GM23248 (cell line): Measurements from ENCODE around the gene DNAH2. TPM values are rescaled to one million over a fixed set of nuclear protein-coding genes. Genes with fewer than 3 reads are reported as not detected.

ENCODE experiments used
- DNase-seq: peaks from one replicate; pipeline ENCODE4 v3.0.0-alpha.2; 2015
- H2AFZ ChIP-seq: fragments of 200-600 bp; sonication (generic); 2 replicates; pipeline ENCODE4 v1.6.1; 2016; ENCODE audit warnings: antibody characterized with exemption
- H3F3A ChIP-seq: fragments of 200-600 bp; sonication (generic); 2 replicates; pipeline ENCODE4 v1.6.1; 2016; ENCODE audit warnings: mild to moderate bottlenecking, antibody characterized with exemption, mixed run types; ENCODE audit not compliant: insufficient read depth
- H3K27ac ChIP-seq: fragments of 200-600 bp; sonication (generic); 2 replicates; pipeline ENCODE4 v1.5.1; 2016; ENCODE audit warnings: mild to moderate bottlenecking
- H3K27me3 ChIP-seq: fragments of 200-600 bp; sonication (generic); replicated peaks from 2 replicates; pipeline ENCODE4 v1.6.1; 2016; ENCODE audit warnings: mild to moderate bottlenecking; ENCODE audit not compliant: insufficient read depth
- H3K36me3 ChIP-seq: fragments of 200-600 bp; sonication (generic); 2 replicates; pipeline ENCODE4 v1.6.1; 2016; ENCODE audit warnings: low read depth, mild to moderate bottlenecking
- H3K4me1 ChIP-seq: fragments of 200-600 bp; sonication (generic); 2 replicates; pipeline ENCODE4 v1.6.1; 2016; ENCODE audit warnings: mild to moderate bottlenecking; ENCODE audit not compliant: insufficient read depth
- H3K4me2 ChIP-seq: fragments of 200-600 bp; sonication (generic); one replicate; pipeline ENCODE4 v1.6.1; 2016; ENCODE audit warnings: mild to moderate bottlenecking; ENCODE audit not compliant: unreplicated experiment
- H3K4me3 ChIP-seq: fragments of 200-600 bp; sonication (generic); 2 replicates; pipeline ENCODE4 v1.5.1; 2016; ENCODE audit warnings: mild to moderate bottlenecking
- H3K79me2 ChIP-seq: fragments of 200-600 bp; sonication (generic); 2 replicates; pipeline ENCODE4 v1.6.1; 2016; ENCODE audit warnings: mild to moderate bottlenecking; ENCODE audit not compliant: insufficient read depth
- H3K9ac ChIP-seq: fragments of 200-600 bp; sonication (generic); 2 replicates; pipeline ENCODE4 v1.6.1; 2016; ENCODE audit warnings: mild to moderate bottlenecking
- H3K9me2 ChIP-seq: fragments of 200-600 bp; sonication (generic); 2 replicates; pipeline ENCODE4 v1.6.1; 2016; ENCODE audit warnings: mixed run types, mild to moderate bottlenecking, moderate library complexity; ENCODE audit not compliant: insufficient read depth
- H3K9me3 ChIP-seq: fragments of 200-600 bp; sonication (generic); one replicate; pipeline ENCODE4 v1.6.1; 2017; ENCODE audit warnings: low read depth
- H4K20me1 ChIP-seq: fragments of 200-600 bp; sonication (generic); 2 replicates; pipeline ENCODE4 v1.6.0; 2016; ENCODE audit not compliant: insufficient read depth
- EZH2 ChIP-seq: fragments of 200-600 bp; sonication (generic); IDR thresholded peaks from 2 replicates; pipeline ENCODE4 v1.6.1; 2018; ENCODE audit warnings: antibody characterized with exemption, mild to moderate bottlenecking; ENCODE audit not compliant: insufficient read depth, poor library complexity, severe bottlenecking
- EZH2phosphoT487 ChIP-seq: fragments of 200-600 bp; sonication (generic); IDR thresholded peaks from 2 replicates; pipeline ENCODE4 v1.6.1; 2018; ENCODE audit warnings: antibody characterized with exemption, moderate library complexity, mild to moderate bottlenecking, low read depth; ENCODE audit not compliant: insufficient read depth
- WGBS, 2 experiments: methylation state at CpG; one replicate each; pipeline ENCODE4 v1.1.6; 2015 to 2017; ENCODE audit warnings: low lambda C conversion rate in 2 of 2, low coverage in 1 of 2; ENCODE audit errors: missing lambda C conversion rate in 2 of 2; 5-methylcytosine and 5-hydroxymethylcytosine counted together
- in situ Hi-C: fragments of 300-500 bp; cut with MboI; formaldehyde crosslinking; loops from 2 replicates; pipeline ENCODE4 v1.15.0; 2020
- polyA plus RNA-seq: library from polyadenylated mRNA; unstranded; fragments of >200 nt; fragmentation: Nextera tagmentation; extraction: Ambion mirVana; gene quantifications from 2 replicates; pipeline ENCODE4 v1.2.1, GENCODE V29; 2016
- total RNA-seq: library from RNA; depleted of rRNA; stranded (reverse); fragments of >200 nt; shearing (Covaris generic); gene quantifications from 2 replicates; pipeline ENCODE4 v1.2.3, GENCODE V29; 2014

Gene DNAH2
- total and polyA plus RNA-seq, 2 experiments from 2014 or later, result not detected

DNA sequence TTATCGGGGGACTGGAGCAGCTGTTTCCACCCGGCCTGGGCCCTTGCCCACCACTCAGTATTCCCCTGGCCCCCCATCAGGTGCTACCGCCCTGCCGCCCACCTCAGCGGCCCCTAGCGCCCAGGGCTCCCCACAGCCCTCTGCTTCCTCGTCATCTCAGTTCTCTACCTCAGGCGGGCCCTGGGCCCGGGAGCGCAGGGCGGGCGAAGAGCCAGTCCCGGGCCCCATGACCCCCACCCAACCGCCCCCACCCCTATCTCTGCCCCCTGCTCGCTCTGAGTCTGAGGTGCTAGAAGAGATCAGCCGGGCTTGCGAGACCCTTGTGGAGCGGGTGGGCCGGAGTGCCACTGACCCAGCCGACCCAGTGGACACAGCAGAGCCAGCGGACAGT is 131.2 kb downstream of the DNAH2 start:
- TF ChIP-seq EZH2phosphoT487 (no peak), EZH2 (no peak)
- no peaks in the 10 kb centered on the region for H3K9me3 ChIP-seq
- no peaks in the 10 kb centered on the region for H3K27me3 ChIP-seq
- H2AFZ ChIP-seq, result no peak overlapping the region
- no peaks in the 10 kb centered on the region for H3K9me2 ChIP-seq
- H3K4me2 ChIP-seq, result no peak overlapping the region
- H3K9ac ChIP-seq, result no peak overlapping the region
- H3F3A ChIP-seq, result peaks cover 12% of the 10 kb centered on the region
- in situ Hi-C loops, result no loop called here
- no peak overlapping the region for H3K27ac ChIP-seq
- 94 to 96% methylated on average over 6 to 21 of the region's 21 CpGs for WGBS, 2 experiments
- no peak overlapping the region for H3K4me3 ChIP-seq
- H3K4me1 ChIP-seq, result no peaks in the 10 kb centered on the region; the same call in 1 of the 2 replicates
- no peaks in the 10 kb centered on the region for H4K20me1 ChIP-seq
- H3K79me2 ChIP-seq, result peaks cover 70% of the 10 kb centered on the region
- DNase-seq, result no peak
- H3K36me3 ChIP-seq, result no peaks in the 10 kb centered on the region; the same call in 1 of the 2 replicates

- H3K79me2 ChIP-seq, result peaks cover 67% of the 10 kb centered on the region
- 91% methylated on average over 35 of the region's 35 CpGs for WGBS, 2 experiments
These were observed 131.7 kb downstream of the DNAH2 start for GRCh38 chr17:7849130-7849750.

GRCh38 chr17:7849751-7850504 is 132.4 kb downstream of the DNAH2 start:
- WGBS, 2 experiments, result 80 to 85% methylated on average over 12 of the region's 12 CpGs
- Histone ChIP-seq H3K36me3 (no peaks in the 10 kb centered on the region; the same call in 1 of the 2 replicates), H4K20me1 (no peaks in the 10 kb centered on the region), H3K4me1 (no peaks in the 10 kb centered on the region; the same call in 1 of the 2 replicates), H3K4me3 (no peak overlapping the region), H2AFZ (no peak overlapping the region), H3K27ac (no peak overlapping the region), H3K9ac (no peak overlapping the region), H3F3A (peaks cover 20% of the 10 kb centered on the region; the same call in 1 of the 2 replicates), H3K27me3 (no peaks in the 10 kb centered on the region), H3K9me3 (no peaks in the 10 kb centered on the region), H3K4me2 (no peak overlapping the region), H3K79me2 (peaks cover 66% of the 10 kb centered on the region), H3K9me2 (no peaks in the 10 kb centered on the region)
- TF ChIP-seq EZH2 (no peak), EZH2phosphoT487 (no peak)
- in situ Hi-C loops, result loop anchor here (10.0 kb wide), 1 partner anchor 105 kb away; no protein-coding TSS in a partner anchor
- DNase-seq, result no peak

More at GRCh38 chr17:7849130-7849750, 131.7 kb downstream of the DNAH2 start:
- DNase-seq, result no peak
- in situ Hi-C loops, result no loop called here
- H3K27ac ChIP-seq, result no peak overlapping the region
- H3F3A ChIP-seq, result peaks cover 16% of the 10 kb centered on the region; the same call in 1 of the 2 replicates
- no peak overlapping the region for H3K4me2 ChIP-seq
- H3K9ac ChIP-seq, result no peak overlapping the region
- no peak overlapping the region for H2AFZ ChIP-seq
- H3K9me2 ChIP-seq, result no peaks in the 10 kb centered on the region
- H3K4me1 ChIP-seq, result no peaks in the 10 kb centered on the region; the same call in 1 of the 2 replicates
- no peaks in the 10 kb centered on the region for H3K27me3 ChIP-seq
- no peaks in the 10 kb centered on the region for H3K9me3 ChIP-seq
- no peak overlapping the region for H3K4me3 ChIP-seq
- H3K36me3 ChIP-seq, result no peaks in the 10 kb centered on the region; the same call in 1 of the 2 replicates
- TF ChIP-seq EZH2, result no peak
- no peak for TF ChIP-seq EZH2phosphoT487
- H4K20me1 ChIP-seq, result no peaks in the 10 kb centered on the region

DNA sequence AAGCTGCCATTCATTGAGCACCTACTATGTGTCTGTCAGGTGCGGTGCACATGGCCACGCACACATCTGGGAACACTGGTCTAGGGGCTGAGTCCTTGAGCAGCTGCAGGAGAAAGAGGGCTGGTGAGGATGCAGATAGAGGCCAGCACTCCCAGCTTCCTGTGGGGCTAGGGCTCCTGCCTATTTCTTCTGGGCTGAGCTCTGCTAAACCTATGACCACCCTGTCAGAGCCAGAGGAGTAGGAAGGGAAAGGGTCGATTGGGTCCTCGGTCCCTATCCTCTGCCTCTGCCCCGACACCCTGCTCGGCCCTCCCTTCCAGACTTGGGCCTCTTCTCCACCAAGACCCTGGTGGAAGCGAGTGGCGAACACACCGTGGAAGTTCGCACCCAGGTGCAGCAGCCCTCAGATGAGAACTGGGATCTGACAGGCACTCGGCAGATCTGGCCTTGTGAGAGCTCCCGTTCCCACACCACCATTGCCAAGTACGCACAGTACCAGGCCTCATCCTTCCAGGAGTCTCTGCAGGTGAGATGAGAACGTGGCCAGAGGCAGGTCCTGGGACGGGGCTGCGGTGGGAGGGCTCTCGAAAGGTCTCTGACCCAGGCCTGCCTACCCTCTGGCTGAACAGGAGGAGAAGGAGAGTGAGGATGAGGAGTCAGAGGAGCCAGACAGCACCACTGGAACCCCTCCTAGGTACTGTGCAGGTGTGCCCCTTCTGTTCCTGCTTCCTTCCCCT is 133.3 kb downstream of the DNAH2 start:
- H3K27me3 ChIP-seq, result no peaks in the 10 kb centered on the region
- H3K36me3 ChIP-seq, result no peaks in the 10 kb centered on the region; the same call in 1 of the 2 replicates
- no peaks in the 10 kb centered on the region for H3K9me2 ChIP-seq
- no peak overlapping the region for H3K27ac ChIP-seq
- TF ChIP-seq EZH2, result no peak
- H4K20me1 ChIP-seq, result no peaks in the 10 kb centered on the region
- in situ Hi-C loops, result loop anchor here (10.0 kb wide), 1 partner anchor 106 kb away; no protein-coding TSS in a partner anchor
- no peak for DNase-seq
- H2AFZ ChIP-seq, result no peak overlapping the region
- no peak overlapping the region for H3K4me3 ChIP-seq
- H3F3A ChIP-seq, result peaks cover 29% of the 10 kb centered on the region; the same call in 1 of the 2 replicates
- 0 out of 2 replicates have a peak, but pooled peaks cover 8% of the 10 kb centered on the region for H3K4me1 ChIP-seq
- 87 to 90% methylated on average over 17 of the region's 17 CpGs for WGBS, 2 experiments
- no peak overlapping the region for H3K9ac ChIP-seq
- H3K4me2 ChIP-seq, result no peak overlapping the region
- H3K9me3 ChIP-seq, result no peaks in the 10 kb centered on the region
- peaks cover 58% of the 10 kb centered on the region for H3K79me2 ChIP-seq
